ENCODE measurements around the gene ATG101.

- TF ChIP-seq EZH2 (IDR thresholded peaks at IDR 0.05; ENCODE audit: low read depth, low read length, severe bottlenecking) (no peak), POLR2AphosphoS5 (IDR thresholded peaks at IDR 0.05; ENCODE audit: low read depth, low read length) (no peak), TCF12 (IDR thresholded peaks at IDR 0.05; ENCODE audit: low read depth, low read length) (no peak), CTCF (IDR thresholded peaks at IDR 0.05; ENCODE audit: control extremely low read depth in 1 of 3, insufficient read depth in 1 of 3, low read depth in 1 of 3, low read length in 3 of 3) (no peak), ZNF274 (IDR thresholded peaks at IDR 0.05; ENCODE audit: borderline replicate concordance, extremely low read depth, low read length) (no peak), RAD21 (IDR thresholded peaks at IDR 0.05 in 1 of 2, conservative IDR thresholded peaks at IDR 0.05 in 1 of 2; ENCODE audit: low read depth in 2 of 2, low read length in 2 of 2) (no peak), CHD2 (IDR thresholded peaks at IDR 0.05; ENCODE audit: low read length) (no peak), KDM1A (IDR thresholded peaks at IDR 0.05; ENCODE audit: borderline replicate concordance, low read length) (no peak), POLR2A (IDR thresholded peaks at IDR 0.05; ENCODE audit: control extremely low read depth in 1 of 2, low read depth in 2 of 2, low read length in 2 of 2) (no peak), SIN3A (conservative IDR thresholded peaks at IDR 0.05 in 1 of 2, IDR thresholded peaks at IDR 0.05 in 1 of 2; ENCODE audit: low read depth in 1 of 2, low read length in 2 of 2) (no peak), KDM4A (IDR thresholded peaks at IDR 0.05; ENCODE audit: low read depth, low read length, severe bottlenecking) (no peak), EP300 (IDR thresholded peaks at IDR 0.05; ENCODE audit: borderline replicate concordance in 1 of 2, low read depth in 2 of 2, low read length in 2 of 2) (no peak), EGR1 (IDR thresholded peaks at IDR 0.05; ENCODE audit: borderline replicate concordance, low read depth, low read length) (no peak)
- TF ChIP-seq, protein P1, sequence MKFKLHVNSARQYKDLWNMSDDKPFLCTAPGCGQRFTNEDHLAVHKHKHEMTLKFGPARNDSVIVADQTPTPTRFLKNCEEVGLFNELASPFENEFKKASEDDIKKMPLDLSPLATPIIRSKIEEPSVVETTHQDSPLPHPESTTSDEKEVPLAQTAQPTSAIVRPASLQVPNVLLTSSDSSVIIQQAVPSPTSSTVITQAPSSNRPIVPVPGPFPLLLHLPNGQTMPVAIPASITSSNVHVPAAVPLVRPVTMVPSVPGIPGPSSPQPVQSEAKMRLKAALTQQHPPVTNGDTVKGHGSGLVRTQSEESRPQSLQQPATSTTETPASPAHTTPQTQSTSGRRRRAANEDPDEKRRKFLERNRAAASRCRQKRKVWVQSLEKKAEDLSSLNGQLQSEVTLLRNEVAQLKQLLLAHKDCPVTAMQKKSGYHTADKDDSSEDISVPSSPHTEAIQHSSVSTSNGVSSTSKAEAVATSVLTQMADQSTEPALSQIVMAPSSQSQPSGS (IDR thresholded peaks at IDR 0.05; ENCODE audit: low read length) = no peak
Observed at GRCh38 chr12:52032446-52032803, 37.4 kb upstream of the ATG101 start.

All from H1 (cell line).